ENCODE data around the gene SSH2.

- TF ChIP-seq EZH2phosphoT487 (IDR thresholded peaks at IDR 0.05; ENCODE audit: borderline replicate concordance, low read length) (no peak), CTCF (conservative IDR thresholded peaks at IDR 0.05; ENCODE audit: low read depth, low read length) (no peak), EZH2 (IDR thresholded peaks at IDR 0.05; ENCODE audit: low read length, unreplicated experiment) (no peak)
Measured at GRCh38 chr17:29595107-29595942, 334.7 kb downstream of the SSH2 start.

All from PC-3 (cell line).